ENCODE data around the gene PLPP3.

PLPP3 gene

GRCh38 chr1:56483104-56483503 lies 96.3 kb downstream of the PLPP3 start:
- peaks cover 5% of the 10 kb centered on the region for H3K27me3 ChIP-seq (ENCODE audit: control insufficient read depth, insufficient read depth, low read length)
- no peaks in the 10 kb centered on the region for H3K9me3 ChIP-seq (ENCODE audit: control insufficient read depth, low read depth, low read length)
- H3K4me1 ChIP-seq (ENCODE audit: control insufficient read depth, low read depth, low read length) = peaks cover 5% of the 10 kb centered on the region
- no peak overlapping the region for H3K4me3 ChIP-seq (ENCODE audit: low read length)
- H3K9ac ChIP-seq (ENCODE audit: low read length) = no peak overlapping the region
- no peaks in the 10 kb centered on the region for H3K36me3 ChIP-seq (ENCODE audit: control insufficient read depth, low read depth, low read length)
- no peak overlapping the region for H3K27ac ChIP-seq (ENCODE audit: low read length)

GRCh38 chr1:56482486-56482885 lies 96.9 kb downstream of the PLPP3 start:
- no peak overlapping the region for H3K9ac ChIP-seq (ENCODE audit: low read length)
- peaks cover 5% of the 10 kb centered on the region for H3K4me1 ChIP-seq (ENCODE audit: control insufficient read depth, low read depth, low read length)
- no peaks in the 10 kb centered on the region for H3K36me3 ChIP-seq (ENCODE audit: control insufficient read depth, low read depth, low read length)
- H3K9me3 ChIP-seq (ENCODE audit: control insufficient read depth, low read depth, low read length) = no peaks in the 10 kb centered on the region
- H3K27me3 ChIP-seq (ENCODE audit: control insufficient read depth, insufficient read depth, low read length) = peaks cover 5% of the 10 kb centered on the region
- H3K27ac ChIP-seq (ENCODE audit: low read length) = no peak overlapping the region
- no peak overlapping the region for H3K4me3 ChIP-seq (ENCODE audit: low read length)

GRCh38 chr1:56481140-56481694 lies 98.1 kb downstream of the PLPP3 start:
- Histone ChIP-seq H3K9ac (ENCODE audit: low read length) (no peak overlapping the region), H3K4me3 (ENCODE audit: low read length) (no peak overlapping the region), H3K27ac (ENCODE audit: low read length) (no peak overlapping the region), H3K9me3 (ENCODE audit: control insufficient read depth, low read depth, low read length) (no peaks in the 10 kb centered on the region), H3K36me3 (ENCODE audit: control insufficient read depth, low read depth, low read length) (no peaks in the 10 kb centered on the region), H3K27me3 (ENCODE audit: control insufficient read depth, insufficient read depth, low read length) (peaks cover 5% of the 10 kb centered on the region), H3K4me1 (ENCODE audit: control insufficient read depth, low read depth, low read length) (peaks cover 10% of the 10 kb centered on the region)

- Histone ChIP-seq H3K4me3 (ENCODE audit: low read length) (no peak overlapping the region), H3K9ac (ENCODE audit: low read length) (no peak overlapping the region), H3K27ac (ENCODE audit: low read length) (no peak overlapping the region), H3K4me1 (ENCODE audit: control insufficient read depth, low read depth, low read length) (peaks cover 10% of the 10 kb centered on the region), H3K36me3 (ENCODE audit: control insufficient read depth, low read depth, low read length) (no peaks in the 10 kb centered on the region), H3K27me3 (ENCODE audit: control insufficient read depth, insufficient read depth, low read length) (peaks cover 5% of the 10 kb centered on the region), H3K9me3 (ENCODE audit: control insufficient read depth, low read depth, low read length) (no peaks in the 10 kb centered on the region)
Observed at GRCh38 chr1:56478734-56479133, 100.6 kb downstream of the PLPP3 start.

GRCh38 chr1:56477164-56478111 lies 101.9 kb downstream of the PLPP3 start:
- Histone ChIP-seq H3K9ac (ENCODE audit: low read length) (peak overlapping the region; percentile 54), H3K9me3 (ENCODE audit: control insufficient read depth, low read depth, low read length) (no peaks in the 10 kb centered on the region), H3K4me3 (ENCODE audit: low read length) (peak overlapping the region; percentile 58), H3K36me3 (ENCODE audit: control insufficient read depth, low read depth, low read length) (no peaks in the 10 kb centered on the region), H3K4me1 (ENCODE audit: control insufficient read depth, low read depth, low read length) (peaks cover 10% of the 10 kb centered on the region), H3K27ac (ENCODE audit: low read length) (no peak overlapping the region), H3K27me3 (ENCODE audit: control insufficient read depth, insufficient read depth, low read length) (peaks cover 5% of the 10 kb centered on the region)

GRCh38 chr1:56473582-56474270 lies 105.6 kb downstream of the PLPP3 start:
- H3K4me1 ChIP-seq (ENCODE audit: control insufficient read depth, low read depth, low read length) = peaks cover 10% of the 10 kb centered on the region
- H3K27me3 ChIP-seq (ENCODE audit: control insufficient read depth, insufficient read depth, low read length) = peaks cover 5% of the 10 kb centered on the region
- no peaks in the 10 kb centered on the region for H3K36me3 ChIP-seq (ENCODE audit: control insufficient read depth, low read depth, low read length)
- no peak overlapping the region for H3K27ac ChIP-seq (ENCODE audit: low read length)
- no peak overlapping the region for H3K9ac ChIP-seq (ENCODE audit: low read length)
- no peaks in the 10 kb centered on the region for H3K9me3 ChIP-seq (ENCODE audit: control insufficient read depth, low read depth, low read length)
- no peak overlapping the region for H3K4me3 ChIP-seq (ENCODE audit: low read length)

GRCh38 chr1:56472860-56473259 lies 106.5 kb downstream of the PLPP3 start:
- H3K4me3 ChIP-seq (ENCODE audit: low read length) = no peak overlapping the region
- H3K27ac ChIP-seq (ENCODE audit: low read length) = no peak overlapping the region
- no peaks in the 10 kb centered on the region for H3K36me3 ChIP-seq (ENCODE audit: control insufficient read depth, low read depth, low read length)
- no peaks in the 10 kb centered on the region for H3K9me3 ChIP-seq (ENCODE audit: control insufficient read depth, low read depth, low read length)
- H3K9ac ChIP-seq (ENCODE audit: low read length) = no peak overlapping the region
- no peaks in the 10 kb centered on the region for H3K27me3 ChIP-seq (ENCODE audit: control insufficient read depth, insufficient read depth, low read length)
- peaks cover 5% of the 10 kb centered on the region for H3K4me1 ChIP-seq (ENCODE audit: control insufficient read depth, low read depth, low read length)

- Histone ChIP-seq H3K27me3 (ENCODE audit: control insufficient read depth, insufficient read depth, low read length) (no peaks in the 10 kb centered on the region), H3K4me3 (ENCODE audit: low read length) (no peak overlapping the region), H3K4me1 (ENCODE audit: control insufficient read depth, low read depth, low read length) (no peaks in the 10 kb centered on the region), H3K27ac (ENCODE audit: low read length) (no peak overlapping the region), H3K9ac (ENCODE audit: low read length) (no peak overlapping the region), H3K36me3 (ENCODE audit: control insufficient read depth, low read depth, low read length) (no peaks in the 10 kb centered on the region), H3K9me3 (ENCODE audit: control insufficient read depth, low read depth, low read length) (no peaks in the 10 kb centered on the region)
Observed at GRCh38 chr1:56469640-56470371, 109.6 kb downstream of the PLPP3 start.

- H3K36me3 ChIP-seq (ENCODE audit: control insufficient read depth, low read depth, low read length) = no peaks in the 10 kb centered on the region
- H3K4me1 ChIP-seq (ENCODE audit: control insufficient read depth, low read depth, low read length) = no peaks in the 10 kb centered on the region
- H3K9ac ChIP-seq (ENCODE audit: low read length) = no peak overlapping the region
- no peaks in the 10 kb centered on the region for H3K9me3 ChIP-seq (ENCODE audit: control insufficient read depth, low read depth, low read length)
- no peak overlapping the region for H3K27ac ChIP-seq (ENCODE audit: low read length)
- no peak overlapping the region for H3K4me3 ChIP-seq (ENCODE audit: low read length)
- no peaks in the 10 kb centered on the region for H3K27me3 ChIP-seq (ENCODE audit: control insufficient read depth, insufficient read depth, low read length)
Observed at GRCh38 chr1:56468518-56468917, 110.8 kb downstream of the PLPP3 start.

- no peaks in the 10 kb centered on the region for H3K36me3 ChIP-seq (ENCODE audit: control insufficient read depth, low read depth, low read length)
Observed at GRCh38 chr1:56466538-56466937, 112.8 kb downstream of the PLPP3 start.

GRCh38 chr1:56464294-56464693 lies 115.1 kb downstream of the PLPP3 start:
- H3K4me1 ChIP-seq (ENCODE audit: control insufficient read depth, low read depth, low read length) = no peaks in the 10 kb centered on the region
- H3K9ac ChIP-seq (ENCODE audit: low read length) = no peak overlapping the region

More at GRCh38 chr1:56466538-56466937, 112.8 kb downstream of the PLPP3 start:
- Histone ChIP-seq H3K4me3 (ENCODE audit: low read length) (no peak overlapping the region), H3K27ac (ENCODE audit: low read length) (no peak overlapping the region), H3K9me3 (ENCODE audit: control insufficient read depth, low read depth, low read length) (no peaks in the 10 kb centered on the region), H3K27me3 (ENCODE audit: control insufficient read depth, insufficient read depth, low read length) (no peaks in the 10 kb centered on the region), H3K9ac (ENCODE audit: low read length) (no peak overlapping the region), H3K4me1 (ENCODE audit: control insufficient read depth, low read depth, low read length) (no peaks in the 10 kb centered on the region)

More at GRCh38 chr1:56464294-56464693, 115.1 kb downstream of the PLPP3 start:
- H3K4me3 ChIP-seq (ENCODE audit: low read length) = no peak overlapping the region
- no peaks in the 10 kb centered on the region for H3K9me3 ChIP-seq (ENCODE audit: control insufficient read depth, low read depth, low read length)
- H3K36me3 ChIP-seq (ENCODE audit: control insufficient read depth, low read depth, low read length) = no peaks in the 10 kb centered on the region
- H3K27ac ChIP-seq (ENCODE audit: low read length) = no peak overlapping the region
- H3K27me3 ChIP-seq (ENCODE audit: control insufficient read depth, insufficient read depth, low read length) = no peaks in the 10 kb centered on the region
